CD8-positive, alpha-beta memory T cell (primary cell): Measurements from ENCODE around the gene ADAM22. TPM values are rescaled to one million over a fixed set of nuclear protein-coding genes. Genes with fewer than 3 reads are reported as not detected.

Source experiments
- CTCF ChIA-PET: fragments of 350-600 bp; sonication (Branson Sonifier 250); formaldehyde crosslinking; loops from one replicate; lab custom pipeline; 2021; ENCODE audit warnings: antibody characterized with exemption; lab: Charles Lee
- POLR2A ChIA-PET: fragments of 350-600 bp; sonication (Branson Sonifier 250); formaldehyde crosslinking; loops from one replicate; lab custom pipeline; 2021; ENCODE audit warnings: antibody characterized with exemption; lab: Charles Lee
- DNase-seq, 5 donors: peaks; one replicate each; pipeline versions ENCODE4 v3.0.0 to v3.0.0-alpha.2; 2020 to 2022; ENCODE audit warnings: mixed read lengths in 1 of 5
- H3K27ac ChIP-seq: one replicate; pipeline ENCODE4 v1.7.0; 2013; ENCODE audit warnings: low read depth, mild to moderate bottlenecking, low read length, moderate library complexity
- H3K27me3 ChIP-seq: 2 replicates; pipeline ENCODE4 v1.7.0; 2013; ENCODE audit warnings: low read length, mild to moderate bottlenecking; ENCODE audit not compliant: insufficient read depth, poor library complexity, severe bottlenecking
- H3K36me3 ChIP-seq: 2 replicates; pipeline ENCODE4 v1.7.0; 2013; ENCODE audit warnings: mild to moderate bottlenecking, low read length, moderate library complexity; ENCODE audit not compliant: insufficient read depth
- H3K4me1 ChIP-seq: 2 replicates; pipeline ENCODE4 v1.7.0; 2013; ENCODE audit warnings: mild to moderate bottlenecking, low read length, moderate library complexity; ENCODE audit not compliant: insufficient read depth
- H3K4me3 ChIP-seq: 2 replicates; pipeline ENCODE4 v1.7.0; 2013; ENCODE audit warnings: mild to moderate bottlenecking, low read length
- H3K9me3 ChIP-seq: 2 replicates; pipeline ENCODE4 v1.7.0; 2013; ENCODE audit warnings: mild to moderate bottlenecking, low read length
- H3K27ac Mint-ChIP-seq, 8 donors: one replicate each; pipeline ENCODE4 v1.8.0; 2020 to 2021; ENCODE audit warnings: mixed read lengths in 8 of 8, mild to moderate bottlenecking in 6 of 8, inconsistent platforms in 3 of 8, moderate library complexity in 3 of 8
- H3K27me3 Mint-ChIP-seq, 2 donors: one replicate each; pipeline ENCODE4 v1.8.0; 2020 to 2021; ENCODE audit warnings: mixed read lengths in 2 of 2, mild to moderate bottlenecking in 1 of 2, moderate library complexity in 1 of 2
- H3K36me3 Mint-ChIP-seq, 3 donors: one replicate each; pipeline ENCODE4 v1.8.0; 2020 to 2021; ENCODE audit warnings: mixed read lengths in 3 of 3, inconsistent platforms in 1 of 3, mild to moderate bottlenecking in 1 of 3
- H3K4me1 Mint-ChIP-seq, 3 donors: one replicate each; pipeline ENCODE4 v1.8.0; 2020 to 2021; ENCODE audit warnings: mixed read lengths in 3 of 3, inconsistent platforms in 1 of 3, mild to moderate bottlenecking in 1 of 3
- H3K4me3 Mint-ChIP-seq, 7 donors: one replicate each; pipeline ENCODE4 v1.8.0; 2020 to 2021; ENCODE audit warnings: mixed read lengths in 7 of 7, mild to moderate bottlenecking in 6 of 7, moderate library complexity in 4 of 7, inconsistent platforms in 2 of 7
- H3K9me3 Mint-ChIP-seq, 5 donors: one replicate each; pipeline ENCODE4 v1.8.0; 2020 to 2022; ENCODE audit warnings: mixed read lengths in 5 of 5, mild to moderate bottlenecking in 3 of 5, moderate library complexity in 2 of 5, inconsistent platforms in 1 of 5
- polyA plus RNA-seq: library from polyadenylated mRNA; unstranded; fragments of 300-500 nt; fragmentation: Illumina TruSeq; gene quantifications from one replicate; pipeline ENCODE4 v1.2.3, GENCODE V29; 2021
- total RNA-seq, 2 experiments: library from RNA; stranded (reverse); gene quantifications; one replicate each; pipeline ENCODE4 v1.2.3, GENCODE V29; 2021

ADAM22 gene
- total and polyA plus RNA-seq, 3 experiments from 2014 or later: 2.3 to 4.7 (median 4.3) TPM

- Histone ChIP-seq H3K4me1 (no peaks in the 10 kb centered on the region), H3K27me3 (no peaks in the 10 kb centered on the region), H3K9me3 (no peaks in the 10 kb centered on the region), H3K36me3 (no peaks in the 10 kb centered on the region), H3K27ac (no peak overlapping the region), H3K4me3 (no peak overlapping the region)
- no peak overlapping the region for H3K4me3 Mint-ChIP-seq
- no peak for DNase-seq
- H3K27me3 Mint-ChIP-seq: no peaks in the 10 kb centered on the region
- no peaks in the 10 kb centered on the region for H3K36me3 Mint-ChIP-seq
- ChIA-PET POLR2A (no interaction called here), CTCF (no interaction called here)
- no peaks in the 10 kb centered on the region for H3K9me3 Mint-ChIP-seq
- H3K4me1 Mint-ChIP-seq: no peaks in the 10 kb centered on the region
- H3K27ac Mint-ChIP-seq: no peak overlapping the region
Measured at GRCh38 chr7:88018501-88018900, 84.5 kb downstream of the ADAM22 start.

- Mint-ChIP-seq H3K27ac (peak overlapping the region in 1 of 8 donors; percentile 10), H3K36me3 (peaks cover 0 to 9% (median 2%) of the 10 kb centered on the region in 3 donors), H3K4me1 (no peaks in the 10 kb centered on the region), H3K4me3 (no peak overlapping the region), H3K9me3 (peaks cover 0 to 11% (median 6%) of the 10 kb centered on the region in 5 donors), H3K27me3 (no peaks in the 10 kb centered on the region)
- H3K36me3 ChIP-seq: no peaks in the 10 kb centered on the region
- H3K4me1 ChIP-seq: no peaks in the 10 kb centered on the region
- CTCF ChIA-PET: no interaction called here
- H3K27me3 ChIP-seq: no peaks in the 10 kb centered on the region
- H3K4me3 ChIP-seq: no peak overlapping the region
- DNase-seq: no peak
- POLR2A ChIA-PET: no interaction called here
- no peaks in the 10 kb centered on the region for H3K9me3 ChIP-seq
- no peak overlapping the region for H3K27ac ChIP-seq
Measured at GRCh38 chr7:88020953-88021665, 87.1 kb downstream of the ADAM22 start.

GRCh38 chr7:88027724-88028123 is 93.7 kb downstream of the ADAM22 start:
- CTCF ChIA-PET: no interaction called here

GRCh38 chr7:88034083-88034695 is 100.1 kb downstream of the ADAM22 start:
- peaks cover 13% of the 10 kb centered on the region for H3K9me3 ChIP-seq
- H3K4me3 ChIP-seq: no peak overlapping the region
- CTCF ChIA-PET: no interaction called here
- peaks cover 18 to 36% (median 33%) of the 10 kb centered on the region in 5 donors for H3K9me3 Mint-ChIP-seq
- H3K4me1 Mint-ChIP-seq: no peaks in the 10 kb centered on the region
- no peak overlapping the region for H3K4me3 Mint-ChIP-seq
- no peak for DNase-seq
- peaks cover 0 to 3% of the 10 kb centered on the region in 2 donors for H3K27me3 Mint-ChIP-seq
- H3K4me1 ChIP-seq: no peaks in the 10 kb centered on the region
- no peak overlapping the region for H3K27ac Mint-ChIP-seq
- H3K27ac ChIP-seq: no peak overlapping the region
- no peaks in the 10 kb centered on the region for H3K36me3 ChIP-seq
- no peaks in the 10 kb centered on the region for H3K27me3 ChIP-seq
- H3K36me3 Mint-ChIP-seq: peaks cover 8 to 38% (median 21%) of the 10 kb centered on the region in 3 donors
- POLR2A ChIA-PET: no interaction called here

More at GRCh38 chr7:88027724-88028123, 93.7 kb downstream of the ADAM22 start:
- POLR2A ChIA-PET: no interaction called here
- peaks cover 4 to 53% (median 20%) of the 10 kb centered on the region in 3 donors for H3K36me3 Mint-ChIP-seq
- H3K4me3 Mint-ChIP-seq: no peak overlapping the region
- no peaks in the 10 kb centered on the region for H3K27me3 ChIP-seq
- no peaks in the 10 kb centered on the region for H3K36me3 ChIP-seq
- H3K4me1 Mint-ChIP-seq: no peaks in the 10 kb centered on the region
- peak overlapping the region in 1 of 8 donors; percentile 35 for H3K27ac Mint-ChIP-seq
- peaks cover 13% of the 10 kb centered on the region for H3K9me3 ChIP-seq
- no peaks in the 10 kb centered on the region for H3K4me1 ChIP-seq
- no peak overlapping the region for H3K4me3 ChIP-seq
- no peak for DNase-seq
- H3K9me3 Mint-ChIP-seq: peaks cover 22 to 49% (median 37%) of the 10 kb centered on the region in 5 donors
- H3K27me3 Mint-ChIP-seq: peaks cover 0 to 3% of the 10 kb centered on the region in 2 donors
- no peak overlapping the region for H3K27ac ChIP-seq

- no peaks in the 10 kb centered on the region for H3K27me3 Mint-ChIP-seq
- ChIA-PET CTCF (no interaction called here), POLR2A (no interaction called here)
- no peaks in the 10 kb centered on the region for H3K27me3 ChIP-seq
- H3K36me3 Mint-ChIP-seq: peaks cover 5 to 23% (median 8%) of the 10 kb centered on the region in 3 donors
- H3K9me3 Mint-ChIP-seq: peaks cover 0 to 11% (median 10%) of the 10 kb centered on the region in 5 donors
- no peaks in the 10 kb centered on the region for H3K4me1 ChIP-seq
- DNase-seq: no peak
- no peak overlapping the region for H3K27ac Mint-ChIP-seq
- no peak overlapping the region for H3K27ac ChIP-seq
- no peak overlapping the region for H3K4me3 ChIP-seq
- H3K4me1 Mint-ChIP-seq: peaks cover 7 to 10% (median 8%) of the 10 kb centered on the region in 3 donors
- no peaks in the 10 kb centered on the region for H3K36me3 ChIP-seq
- H3K4me3 Mint-ChIP-seq: no peak overlapping the region
- H3K9me3 ChIP-seq: peaks cover 5% of the 10 kb centered on the region
Measured at GRCh38 chr7:88037050-88037449, 103.0 kb downstream of the ADAM22 start.

- Histone ChIP-seq H3K4me3 (no peak overlapping the region), H3K27me3 (no peaks in the 10 kb centered on the region), H3K27ac (no peak overlapping the region), H3K9me3 (no peaks in the 10 kb centered on the region), H3K4me1 (no peaks in the 10 kb centered on the region), H3K36me3 (no peaks in the 10 kb centered on the region)
- Mint-ChIP-seq H3K4me1 (peaks cover 17 to 26% (median 22%) of the 10 kb centered on the region in 3 donors), H3K27me3 (no peaks in the 10 kb centered on the region), H3K27ac (no peak overlapping the region), H3K4me3 (no peak overlapping the region), H3K36me3 (peaks cover 0 to 4% (median 0%) of the 10 kb centered on the region in 3 donors), H3K9me3 (no peaks in the 10 kb centered on the region)
- CTCF ChIA-PET: no interaction called here
- no peak for DNase-seq
- POLR2A ChIA-PET: no interaction called here
Measured at GRCh38 chr7:88040694-88041093, 106.6 kb downstream of the ADAM22 start.

- no peak overlapping the region for H3K27ac ChIP-seq
- H3K4me1 ChIP-seq: no peaks in the 10 kb centered on the region
- H3K27me3 ChIP-seq: no peaks in the 10 kb centered on the region
- peaks cover 21 to 35% (median 30%) of the 10 kb centered on the region in 3 donors for H3K4me1 Mint-ChIP-seq
- H3K9me3 Mint-ChIP-seq: no peaks in the 10 kb centered on the region
- H3K4me3 Mint-ChIP-seq: no peak overlapping the region
- DNase-seq: no peak
- POLR2A ChIA-PET: no interaction called here
- no peaks in the 10 kb centered on the region for H3K9me3 ChIP-seq
- CTCF ChIA-PET: no interaction called here
- no peaks in the 10 kb centered on the region for H3K36me3 ChIP-seq
- H3K4me3 ChIP-seq: no peak overlapping the region
- no peak overlapping the region for H3K27ac Mint-ChIP-seq
- H3K36me3 Mint-ChIP-seq: peaks cover 0 to 4% (median 0%) of the 10 kb centered on the region in 3 donors
- no peaks in the 10 kb centered on the region for H3K27me3 Mint-ChIP-seq
Measured at GRCh38 chr7:88041583-88041982, 107.5 kb downstream of the ADAM22 start.

GRCh38 chr7:88042157-88042556 is 108.1 kb downstream of the ADAM22 start:
- Histone ChIP-seq H3K4me3 (no peak overlapping the region), H3K9me3 (no peaks in the 10 kb centered on the region), H3K27me3 (no peaks in the 10 kb centered on the region), H3K4me1 (no peaks in the 10 kb centered on the region), H3K27ac (no peak overlapping the region), H3K36me3 (no peaks in the 10 kb centered on the region)
- POLR2A ChIA-PET: no interaction called here
- peaks cover 0 to 4% (median 0%) of the 10 kb centered on the region in 3 donors for H3K36me3 Mint-ChIP-seq
- H3K9me3 Mint-ChIP-seq: no peaks in the 10 kb centered on the region
- H3K4me3 Mint-ChIP-seq: peak overlapping the region in 5 of 7 donors; percentile 19 to 70 (median 51)
- H3K4me1 Mint-ChIP-seq: peaks cover 21 to 41% (median 32%) of the 10 kb centered on the region in 3 donors
- no peaks in the 10 kb centered on the region for H3K27me3 Mint-ChIP-seq
- CTCF ChIA-PET: no interaction called here
- DNase-seq: no peak
- peak overlapping the region in 4 of 8 donors; percentile 28 to 49 (median 34) for H3K27ac Mint-ChIP-seq
